Transverse colon (tissue), 4 donors: ENCODE measurements around the gene OMA1.

ENCODE experiments used
- CTCF ChIP-seq, 5 experiments: fragments of 200-600 bp in 3 of 5; fragments of 450-650 bp in 2 of 5; sonication (generic) in 3 of 5; IDR thresholded peaks; 1 replicate in 2 of 5; 2 replicates in 3 of 5; pipeline ENCODE4 v1.5.1; 2016 to 2017; ENCODE audit warnings: antibody characterized with exemption in 5 of 5, inconsistent platforms in 3 of 5, mild to moderate bottlenecking in 2 of 5, moderate library complexity in 1 of 5
- EP300 ChIP-seq: sonication (generic); formaldehyde crosslinking; IDR thresholded peaks from one replicate; pipeline ENCODE4 v1.6.1; 2017; ENCODE audit warnings: antibody characterized with exemption, low read depth
- POLR2A ChIP-seq: fragments of 450-650 bp; IDR thresholded peaks from one replicate; pipeline ENCODE4 v1.6.1; 2016; ENCODE audit warnings: antibody characterized with exemption, mild to moderate bottlenecking, moderate library complexity
- POLR2AphosphoS5 ChIP-seq, 3 donors: sonication (generic); formaldehyde crosslinking; IDR thresholded peaks; one replicate each; pipeline ENCODE4 v1.6.1; 2016; ENCODE audit warnings: antibody characterized with exemption in 3 of 3

GRCh38 chr1:58590019-58590418, 43.5 kb upstream of the OMA1 start:
- no peak for TF ChIP-seq CTCF (IDR thresholded peaks at IDR 0.05)
- TF ChIP-seq POLR2A, result no peak
- TF ChIP-seq POLR2AphosphoS5 (IDR thresholded peaks at IDR 0.05), result no peak
- no peak for TF ChIP-seq EP300
